ENCODE results near the gene ALKBH8. TPM values are rescaled to one million over a fixed set of nuclear protein-coding genes. Genes with fewer than 3 reads are reported as not detected.

The ALKBH8 gene
- total and polyA plus RNA-seq, 2 of the 8 experiments (the other 6 are each of a cell fraction or from before 2014, with no cell fraction given), result 3.6 to 11.9 TPM

GRCh38 chr11:107577346-107577711 is 11.8 kb upstream of the ALKBH8 start:
- no peak overlapping the region for H2BK15ac ChIP-seq (ENCODE audit: low read length)
- H3K27ac ChIP-seq (ENCODE audit: low read depth, low read length), result no peak overlapping the region
- no peaks in the 10 kb centered on the region for H3K23me2 ChIP-seq (ENCODE audit: low read depth, low read length)
- H3K18ac ChIP-seq (ENCODE audit: extremely low read depth, low read length), result no peak overlapping the region
- H3K79me1 ChIP-seq (ENCODE audit: low read depth, low read length), result no peaks in the 10 kb centered on the region
- no peak overlapping the region for H3K4me3 ChIP-seq (ENCODE audit: extremely low read depth in 1 of 4, insufficient read depth in 2 of 4, low read depth in 3 of 4, low read length in 4 of 4)
- H4K8ac ChIP-seq (ENCODE audit: extremely low read depth, insufficient read depth, low read length), result no peak overlapping the region
- no peak for DNase-seq (ENCODE audit: low read depth in 1 of 2, low spot score in 2 of 2)
- no peak overlapping the region for H2BK120ac ChIP-seq (replicated peaks; ENCODE audit: low read depth, low read length)
- H2BK5ac ChIP-seq (ENCODE audit: low read depth, low read length), result no peak overlapping the region
- no peak overlapping the region for H3K9ac ChIP-seq (replicated peaks in 1 of 4; ENCODE audit: extremely low read depth in 1 of 4, low read depth in 3 of 4, low read length in 3 of 4)
- no peak overlapping the region for H4K5ac ChIP-seq (ENCODE audit: insufficient read length, low read depth, low read length)
- no peak overlapping the region for H2BK12ac ChIP-seq (ENCODE audit: low read depth, low read length)
- H3K4me1 ChIP-seq (replicated peaks in 1 of 4; ENCODE audit: control insufficient read depth in 3 of 4, insufficient read depth in 4 of 4, low read length in 3 of 4), result peaks cover 0 to 4% (median 2%) of the 10 kb centered on the region in 4 experiments; a peak in 2 of 7 replicates
- no peak overlapping the region for H3K4me2 ChIP-seq (ENCODE audit: insufficient read depth in 1 of 2, low read depth in 2 of 2, low read length in 2 of 2)
- ChIA-PET CTCF (ENCODE audit: partially characterized antibody) (interaction anchor here (0.6 to 25.0 kb wide), 21 partner anchors 9 to 391 kb away, joined by 3 to 398 read pairs (median 5); partner anchors contain the start of gene ALKBH8), POLR2A (ENCODE audit: partially characterized antibody) (no interaction called here)
- no peak overlapping the region for H3K4ac ChIP-seq (replicated peaks; ENCODE audit: insufficient read length, low read depth, low read length)
- H3K56ac ChIP-seq (replicated peaks; ENCODE audit: insufficient read length, low read depth, low read length), result no peak overlapping the region
- no peak overlapping the region for H3K23ac ChIP-seq (ENCODE audit: insufficient read length)
- no peak overlapping the region for H4K91ac ChIP-seq (replicated peaks; ENCODE audit: insufficient read length, low read length)
- no peaks in the 10 kb centered on the region for H3K79me2 ChIP-seq (ENCODE audit: control insufficient read depth in 1 of 2, insufficient read depth in 2 of 2, low read length in 2 of 2)
- no peaks in the 10 kb centered on the region for H4K20me1 ChIP-seq (replicated peaks in 1 of 2; ENCODE audit: control insufficient read depth in 1 of 2, insufficient read depth in 2 of 2, low read length in 2 of 2)
- TF ChIP-seq, protein P1, sequence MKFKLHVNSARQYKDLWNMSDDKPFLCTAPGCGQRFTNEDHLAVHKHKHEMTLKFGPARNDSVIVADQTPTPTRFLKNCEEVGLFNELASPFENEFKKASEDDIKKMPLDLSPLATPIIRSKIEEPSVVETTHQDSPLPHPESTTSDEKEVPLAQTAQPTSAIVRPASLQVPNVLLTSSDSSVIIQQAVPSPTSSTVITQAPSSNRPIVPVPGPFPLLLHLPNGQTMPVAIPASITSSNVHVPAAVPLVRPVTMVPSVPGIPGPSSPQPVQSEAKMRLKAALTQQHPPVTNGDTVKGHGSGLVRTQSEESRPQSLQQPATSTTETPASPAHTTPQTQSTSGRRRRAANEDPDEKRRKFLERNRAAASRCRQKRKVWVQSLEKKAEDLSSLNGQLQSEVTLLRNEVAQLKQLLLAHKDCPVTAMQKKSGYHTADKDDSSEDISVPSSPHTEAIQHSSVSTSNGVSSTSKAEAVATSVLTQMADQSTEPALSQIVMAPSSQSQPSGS (IDR thresholded peaks at IDR 0.05; ENCODE audit: low read length), result no peak
- TF ChIP-seq POLR2A (IDR thresholded peaks at IDR 0.05; ENCODE audit: control extremely low read depth in 1 of 2, low read depth in 2 of 2, low read length in 2 of 2), result no peak
- no peak overlapping the region for H2AFZ ChIP-seq (ENCODE audit: low read length)
- H3K9me3 ChIP-seq (ENCODE audit: insufficient read depth in 2 of 2, low read depth in 1 of 2, low read length in 1 of 2), result no peaks in the 10 kb centered on the region
- WGBS, 2 experiments (ENCODE audit: extremely low coverage in 1 of 2, insufficient coverage in 1 of 2, insufficient read length in 1 of 2, insufficient replicate concordance in 2 of 2, low coverage in 1 of 2, low lambda C conversion rate in 2 of 2, missing lambda C conversion rate in 1 of 2), result 78% methylated on average over 6 of the region's 6 CpGs; no CpG with 5 or more reads in 1 of the 2 experiments
- H2BK20ac ChIP-seq (ENCODE audit: low read length), result no peak overlapping the region
- FAIRE-seq, result no peak
- no peak overlapping the region for H2AK5ac ChIP-seq (ENCODE audit: low read depth, low read length)
- H3K27me3 ChIP-seq (replicated peaks in 1 of 4; ENCODE audit: control insufficient read depth in 3 of 4, extremely low read depth in 1 of 4, insufficient read depth in 3 of 4, low read length in 3 of 4), result no peaks in the 10 kb centered on the region
- H3K14ac ChIP-seq (ENCODE audit: insufficient read length), result no peak overlapping the region
- no peaks in the 10 kb centered on the region for H3K36me3 ChIP-seq (ENCODE audit: control insufficient read depth in 2 of 4, insufficient read depth in 4 of 4, low read length in 3 of 4)
